Heart left ventricle (tissue), 16 donors: ENCODE results near the gene RPTOR. TPM values are rescaled to one million over a fixed set of nuclear protein-coding genes. Genes with fewer than 3 reads are reported as not detected.

ENCODE experiments used
- ATAC-seq, 4 donors: fragments of 200-7000 bp; cut with Tn5 transposase; one replicate each; pipeline ENCODE4 v1.9.1; 2020 to 2022; ENCODE audit warnings: moderate library complexity in 4 of 4, mild to moderate bottlenecking in 3 of 4, moderate number of reproducible peaks in 1 of 4
- DNase-seq, 5 donors: peaks; one replicate each; pipeline ENCODE4 v3.0.0-alpha.2; 2020
- H3K27ac ChIP-seq, 12 donors: fragments of 200-600 bp; sonication (generic) in 4 of 12; one replicate each; pipeline versions ENCODE4 v1.5.0 to v1.8.0; 2016 to 2022; ENCODE audit warnings: mild to moderate bottlenecking in 2 of 12
- H3K27me3 ChIP-seq, 9 donors: fragments of 200-600 bp; sonication (generic) in 2 of 9; one replicate each; pipeline versions ENCODE4 v1.5.1 to v1.8.0; 2016 to 2022; ENCODE audit warnings: mild to moderate bottlenecking in 3 of 9
- H3K36me3 ChIP-seq, 9 donors: fragments of 200-600 bp; sonication (generic) in 2 of 9; one replicate each; pipeline versions ENCODE4 v1.5.0 to v1.8.0; 2018 to 2022; ENCODE audit warnings: mild to moderate bottlenecking in 2 of 9
- H3K4me1 ChIP-seq, 12 donors: fragments of 200-600 bp; sonication (generic) in 4 of 12; one replicate each; pipeline versions ENCODE4 v1.5.0 to v1.8.0; 2016 to 2022; ENCODE audit warnings: mild to moderate bottlenecking in 3 of 12
- H3K4me3 ChIP-seq, 12 donors: fragments of 200-600 bp; sonication (generic) in 4 of 12; one replicate each; pipeline versions ENCODE4 v1.5.0 to v1.8.0; 2017 to 2022; ENCODE audit warnings: mild to moderate bottlenecking in 9 of 12, moderate library complexity in 4 of 12
- H3K9me3 ChIP-seq, 12 donors: fragments of 200-600 bp; sonication (generic) in 4 of 12; one replicate each; pipeline versions ENCODE4 v1.5.0 to v1.8.0; 2016 to 2022; ENCODE audit warnings: mild to moderate bottlenecking in 1 of 12
- POLR2A ChIP-seq, 2 donors: fragments of 450-650 bp; IDR thresholded peaks; one replicate each; pipeline ENCODE4 v1.6.1; 2017; ENCODE audit warnings: antibody characterized with exemption in 2 of 2, mild to moderate bottlenecking in 2 of 2, moderate library complexity in 2 of 2
- WGBS, 4 donors: extraction: QIAGEN DNeasy Blood & Tissue Kit in 2 of 4; methylation state at CpG; one replicate each; pipeline versions ENCODE4 v1.1.5 to v1.1.7; 2013 to 2018; 5-methylcytosine and 5-hydroxymethylcytosine counted together
- intact Hi-C, 10 donors: fragments of 100-400 bp; cut with DNase I; formaldehyde crosslinking; loops; one replicate each; pipeline versions ENCODE4 v1.11.1 to v1.14.2; 2022
- polyA plus RNA-seq, 2 donors: library from polyadenylated mRNA; stranded (reverse); fragments of 200-250 nt; gene quantifications; one replicate each; pipeline ENCODE4 v1.2.3, GENCODE V29; 2013
- total RNA-seq, 9 donors: library from RNA; depleted of rRNA in 2 of 9; stranded (reverse); fragments of >200 nt in 2 of 9; fragmentation: NEBNext Ultra II Directional in 3 of 9; extraction: Animal tissue kit (Norgen Biotek cat#: 25700) in 3 of 9; gene quantifications; one replicate each; pipeline versions ENCODE4 v1.1.0 to v1.2.4, GENCODE V29; 2016 to 2023
- TF ChIP-seq, protein P1 (sequence below), 12 donors: fragments of 200-600 bp; sonication (generic) in 4 of 12; IDR thresholded peaks; one replicate each; pipeline versions ENCODE4 v1.5.0 to v1.8.0; 2018 to 2022; ENCODE audit warnings: antibody characterized with exemption in 12 of 12, mild to moderate bottlenecking in 5 of 12
- donor health status: ischemic (EF 13 %, LVEDD 7.1; RV severe dilation, severe dysfunction).
- donor health status: healthy with polysubstance abuse.
- donor health status: DM: no; HTN: yes; CAD: no.
- donor health status: DM: no; HTN: no; CAD: no.
- donor health status: ischemic (EF 25% LVEDD 6.9; RV normal size, moderate dysfunction).
- donor health status: ischemic (EF 25% LVEDD 5.7; RV mildly dilated, moderate dysfunction).
- donor health status: healthy.
- donor health status: DM: yes; HTN: yes; CAD: no.
- donor health status: ischemic (EF 35%, LVEDD 5.7; RV mildly dilated, moderate dysfunction).
- donor health status: nonischemic (EF 11% LVEDD 7.7; RV severe dilation, severe dysfunction).
- donor health status: DM: yes; HTN: yes; CAD: no.
- donor health status: PGD.
- donor health status: ischemic (EF 29% LVEDD 5.4; RV normal size, mild dysfunction).
- donor health status: nonischemic (EF 23%, LVEDD 6.1; RV moderate dilation, normal function).

The RPTOR gene
- total and polyA plus RNA-seq, 11 donors, result 14.7 to 31.7 (median 26.0) TPM

DNA sequence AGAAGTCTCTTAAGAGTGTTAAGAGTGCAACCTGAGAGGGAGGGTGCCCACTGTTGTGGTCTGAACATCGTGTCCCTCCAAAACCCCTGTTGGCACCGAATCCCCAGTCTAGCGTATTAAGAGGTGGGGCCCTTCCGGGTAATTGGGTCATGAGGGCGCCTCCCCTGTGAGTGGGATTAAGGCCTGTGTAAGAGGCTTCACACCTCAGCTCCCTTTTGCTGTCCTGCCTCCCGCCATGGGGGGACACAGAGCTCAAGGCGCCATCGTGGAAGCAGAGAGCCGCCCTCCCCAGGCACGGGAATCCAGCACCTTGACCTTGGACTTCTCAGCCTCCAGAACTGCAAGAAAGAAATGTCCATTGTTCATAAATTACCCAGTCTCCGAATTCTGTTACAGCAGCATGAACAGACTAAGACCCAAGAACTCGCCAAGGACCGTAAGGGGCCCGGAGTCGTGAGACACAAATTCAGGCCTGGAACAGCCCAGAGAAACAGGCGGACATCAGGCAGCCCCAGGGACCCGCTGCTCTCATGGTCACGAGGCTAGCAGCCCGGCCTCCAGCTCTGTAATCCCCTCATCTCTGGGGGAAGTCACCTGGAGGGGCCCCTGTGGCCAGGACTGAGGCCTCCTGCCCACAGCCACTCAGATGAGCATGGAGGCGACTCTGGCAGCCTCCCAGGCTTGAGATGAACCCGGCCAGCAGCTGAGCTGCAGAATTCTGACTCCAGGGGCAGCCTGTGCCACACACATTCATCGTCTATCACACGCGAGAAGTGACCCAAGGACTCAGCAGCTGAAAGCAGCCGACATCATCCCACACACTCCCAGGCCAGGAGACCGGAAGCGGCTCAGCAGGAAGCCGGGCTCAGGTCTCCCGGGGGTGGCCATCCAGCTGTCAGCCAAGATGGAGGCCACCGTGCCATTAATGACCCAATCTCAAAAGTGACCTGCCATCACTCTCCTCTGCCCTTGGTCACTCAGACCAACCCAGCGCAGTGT is 434.2 kb downstream of the RPTOR start:
- DNase-seq (peak in 1 of 5 donors; percentile 52), ATAC-seq (peak in 2 of 4 donors; percentile 25 to 60)
- intact Hi-C loops, result loop anchor here in 2 of 10 donors (5.0 to 10.0 kb wide), 2 partner anchors 111 to 404 kb away; no protein-coding TSS in a partner anchor
- H3K4me1 ChIP-seq, result peaks cover 0 to 17% (median 8%) of the 10 kb centered on the region in 12 donors
- WGBS, 4 donors, result 73 to 79% (median 76%) methylated on average over 27 to 31 of the region's 31 CpGs
- H3K36me3 ChIP-seq, result no peaks in the 10 kb centered on the region
- no peak overlapping the region for H3K4me3 ChIP-seq
- peaks cover 0 to 17% (median 10%) of the 10 kb centered on the region in 9 donors for H3K27me3 ChIP-seq
- H3K9me3 ChIP-seq, result no peaks in the 10 kb centered on the region
- no peak for TF ChIP-seq POLR2A (IDR thresholded peaks at IDR 0.05)
- no peak overlapping the region for H3K27ac ChIP-seq

DNA sequence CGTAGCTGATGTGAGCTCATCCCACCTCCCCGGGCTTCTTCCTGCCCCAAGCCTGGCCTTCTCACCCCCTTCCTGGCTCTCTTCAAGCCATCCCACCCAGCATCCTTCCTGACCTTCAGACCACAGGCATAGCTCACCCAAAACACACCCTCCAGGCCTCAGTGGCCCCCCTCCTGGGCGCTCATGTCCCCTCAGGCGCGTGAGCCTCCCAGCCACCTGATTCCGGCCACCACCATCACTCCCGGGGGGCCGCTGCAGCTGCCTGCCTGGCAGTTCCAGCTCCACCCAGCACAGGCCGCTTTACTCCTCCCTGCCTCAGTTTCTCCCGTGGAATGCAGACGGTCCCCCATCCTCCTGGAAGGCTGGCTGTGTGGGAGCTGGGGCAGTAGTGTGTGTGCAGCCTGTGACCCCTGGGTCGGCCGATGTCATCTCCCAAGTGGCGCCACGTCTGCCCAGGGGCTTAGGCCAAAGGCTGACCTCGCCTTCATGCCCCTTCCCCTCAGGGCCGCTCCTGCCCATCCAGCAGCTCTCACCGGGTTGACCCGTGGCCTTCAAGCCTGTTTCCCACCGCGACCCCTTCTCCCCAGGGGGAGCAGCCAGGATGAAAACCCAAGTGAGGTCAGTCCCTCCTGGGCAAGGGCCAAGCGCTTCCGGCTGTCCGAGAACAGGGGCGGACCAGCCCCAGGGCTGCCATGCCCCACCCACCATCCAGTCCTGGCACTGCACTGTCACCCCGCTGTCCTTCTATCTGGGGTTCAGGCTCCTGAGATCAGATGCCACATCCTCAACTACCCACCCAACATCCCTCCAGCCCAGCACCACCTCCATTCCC is 435.1 kb downstream of the RPTOR start:
- peak in 1 of 5 donors; percentile 61 for DNase-seq
- intact Hi-C loops, result loop anchor here (2.0 to 10.0 kb wide), 5 partner anchors 112 to 555 kb away; no protein-coding TSS in a partner anchor
- no peak for ATAC-seq

GRCh38 chr17:80980397-80981061 is 435.9 kb downstream of the RPTOR start:
- Histone ChIP-seq H3K36me3 (no peaks in the 10 kb centered on the region), H3K27ac (no peak overlapping the region), H3K9me3 (no peaks in the 10 kb centered on the region), H3K4me1 (peaks cover 0 to 18% (median 8%) of the 10 kb centered on the region in 12 donors), H3K27me3 (peaks cover 0 to 17% (median 10%) of the 10 kb centered on the region in 9 donors), H3K4me3 (no peak overlapping the region)
- DNase-seq (no peak), ATAC-seq (no peak)
- TF ChIP-seq, protein P1, sequence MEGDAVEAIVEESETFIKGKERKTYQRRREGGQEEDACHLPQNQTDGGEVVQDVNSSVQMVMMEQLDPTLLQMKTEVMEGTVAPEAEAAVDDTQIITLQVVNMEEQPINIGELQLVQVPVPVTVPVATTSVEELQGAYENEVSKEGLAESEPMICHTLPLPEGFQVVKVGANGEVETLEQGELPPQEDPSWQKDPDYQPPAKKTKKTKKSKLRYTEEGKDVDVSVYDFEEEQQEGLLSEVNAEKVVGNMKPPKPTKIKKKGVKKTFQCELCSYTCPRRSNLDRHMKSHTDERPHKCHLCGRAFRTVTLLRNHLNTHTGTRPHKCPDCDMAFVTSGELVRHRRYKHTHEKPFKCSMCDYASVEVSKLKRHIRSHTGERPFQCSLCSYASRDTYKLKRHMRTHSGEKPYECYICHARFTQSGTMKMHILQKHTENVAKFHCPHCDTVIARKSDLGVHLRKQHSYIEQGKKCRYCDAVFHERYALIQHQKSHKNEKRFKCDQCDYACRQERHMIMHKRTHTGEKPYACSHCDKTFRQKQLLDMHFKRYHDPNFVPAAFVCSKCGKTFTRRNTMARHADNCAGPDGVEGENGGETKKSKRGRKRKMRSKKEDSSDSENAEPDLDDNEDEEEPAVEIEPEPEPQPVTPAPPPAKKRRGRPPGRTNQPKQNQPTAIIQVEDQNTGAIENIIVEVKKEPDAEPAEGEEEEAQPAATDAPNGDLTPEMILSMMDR (IDR thresholded peaks at IDR 0.05), result no peak
- no peak for TF ChIP-seq POLR2A (IDR thresholded peaks at IDR 0.05)
- 61 to 65% (median 64%) methylated on average over 7 of the region's 7 CpGs for WGBS, 4 donors
- intact Hi-C loops, result loop anchor here (1.0 to 5.0 kb wide), 5 partner anchors 113 to 556 kb away; no protein-coding TSS in a partner anchor

More for the DNA sequence above, 435.1 kb downstream of the RPTOR start:
- no peak overlapping the region for H3K27ac ChIP-seq
- no peaks in the 10 kb centered on the region for H3K9me3 ChIP-seq
- WGBS, 4 donors, result 56 to 79% (median 69%) methylated on average over 14 to 26 of the region's 26 CpGs
- H3K4me3 ChIP-seq, result no peak overlapping the region
- no peaks in the 10 kb centered on the region for H3K36me3 ChIP-seq
- H3K4me1 ChIP-seq, result peaks cover 0 to 18% (median 8%) of the 10 kb centered on the region in 12 donors
- TF ChIP-seq, protein P1 (IDR thresholded peaks at IDR 0.05), result no peak
- TF ChIP-seq POLR2A (IDR thresholded peaks at IDR 0.05), result no peak
- H3K27me3 ChIP-seq, result peaks cover 0 to 17% (median 10%) of the 10 kb centered on the region in 9 donors
